HEK293 (cell line): ENCODE data around the gene NIN.

Experiments
- CTCF ChIA-PET: fragments of 350-600 bp; formaldehyde crosslinking; extraction: SDS; loops from one replicate; lab custom pipeline; 2021; ENCODE audit warnings: antibody characterized with exemption; lab: Yijun Ruan, JAX
- POLR2A ChIA-PET: fragments of 300-600 bp; formaldehyde crosslinking; extraction: SDS; loops from one replicate; lab custom pipeline; 2020; ENCODE audit warnings: antibody characterized with exemption, inconsistent platforms; lab: Yijun Ruan, JAX
- H3K27ac ChIP-seq: fragments of 200-500 bp; sonication (Bioruptor generic); 2 replicates; pipeline ENCODE4 v1.5.1; 2014; ENCODE audit warnings: low read depth, low read length, control low read depth, inconsistent platforms; ENCODE audit errors: extremely low read depth
- H3K36me3 ChIP-seq, 2 experiments: fragments of 200-500 bp in 1 of 2; sonication (Bioruptor generic) in 1 of 2; 1 replicate in 1 of 2; 2 replicates in 1 of 2; pipeline ENCODE4 v1.5.1; 2014 to 2017; ENCODE audit warnings: inconsistent platforms in 2 of 2, low read length in 2 of 2; ENCODE audit not compliant: control insufficient read depth in 2 of 2, insufficient read depth in 1 of 2
- H3K4me1 ChIP-seq: fragments of 200-500 bp; sonication (Bioruptor generic); 2 replicates; pipeline ENCODE4 v1.5.1; 2014; ENCODE audit warnings: mild to moderate bottlenecking, low read length, inconsistent platforms; ENCODE audit not compliant: control insufficient read depth, insufficient read depth
- H3K4me3 ChIP-seq: 2 replicates; pipeline ENCODE4 v1.5.1; 2011; ENCODE audit warnings: low read depth, mild to moderate bottlenecking, control low read depth, low read length, moderate library complexity
- H3K9me3 ChIP-seq: fragments of 200-500 bp; sonication (Bioruptor generic); 2 replicates; pipeline ENCODE4 v1.5.1; 2014; ENCODE audit warnings: low read depth, low read length, inconsistent platforms; ENCODE audit not compliant: control insufficient read depth, insufficient read depth
- KLF16 ChIP-seq: fragments of 450-650 bp; formaldehyde crosslinking; IDR thresholded peaks from 2 replicates; pipeline ENCODE4 v1.5.1; 2017; ENCODE audit warnings: missing biosample characterization, missing genetic modification characterization
- MYNN ChIP-seq: fragments of 450-650 bp; formaldehyde crosslinking; IDR thresholded peaks from 2 replicates; pipeline ENCODE4 v1.5.1; 2016; ENCODE audit warnings: missing biosample characterization, missing genetic modification characterization, borderline replicate concordance
- PRDM1 ChIP-seq: fragments of 450-650 bp; formaldehyde crosslinking; IDR thresholded peaks from 2 replicates; pipeline ENCODE4; 2016; ENCODE audit warnings: missing biosample characterization, missing genetic modification characterization
- SCRT2 ChIP-seq: fragments of 450-650 bp; formaldehyde crosslinking; IDR thresholded peaks from 2 replicates; pipeline ENCODE4 v1.5.1; 2016; ENCODE audit warnings: missing biosample characterization, missing genetic modification characterization
- SP7 ChIP-seq: fragments of 450-650 bp; formaldehyde crosslinking; IDR thresholded peaks from 2 replicates; pipeline ENCODE4 v1.5.1; 2016; ENCODE audit warnings: missing biosample characterization, missing genetic modification characterization
- WT1 ChIP-seq: fragments of 450-650 bp; formaldehyde crosslinking; IDR thresholded peaks from 2 replicates; pipeline ENCODE4 v1.5.1; 2016; ENCODE audit warnings: missing biosample characterization, missing genetic modification characterization
- ZBTB1 ChIP-seq: fragments of 450-650 bp; formaldehyde crosslinking; IDR thresholded peaks from 2 replicates; pipeline ENCODE4 v1.5.1; 2016; ENCODE audit warnings: missing biosample characterization, missing genetic modification characterization
- ZBTB21 ChIP-seq: fragments of 450-650 bp; formaldehyde crosslinking; IDR thresholded peaks from 2 replicates; pipeline ENCODE4 v1.5.1; 2017; ENCODE audit warnings: missing biosample characterization, missing genetic modification characterization
- ZNF169 ChIP-seq: fragments of 450-650 bp; formaldehyde crosslinking; IDR thresholded peaks from 2 replicates; pipeline ENCODE4 v1.5.1; 2016; ENCODE audit warnings: missing biosample characterization, missing genetic modification characterization
- ZNF2 ChIP-seq: fragments of 450-650 bp; formaldehyde crosslinking; IDR thresholded peaks from 2 replicates; pipeline ENCODE4 v1.5.1; 2016; ENCODE audit warnings: missing biosample characterization, missing genetic modification characterization
- ZNF221 ChIP-seq: fragments of 450-650 bp; formaldehyde crosslinking; IDR thresholded peaks from 2 replicates; pipeline ENCODE4 v1.5.1; 2017; ENCODE audit warnings: missing biosample characterization, missing genetic modification characterization, borderline replicate concordance
- ZNF23 ChIP-seq: fragments of 450-650 bp; formaldehyde crosslinking; IDR thresholded peaks from 2 replicates; pipeline ENCODE4 v1.5.1; 2016; ENCODE audit warnings: missing biosample characterization, missing genetic modification characterization, borderline replicate concordance
- ZNF239 ChIP-seq: fragments of 450-650 bp; formaldehyde crosslinking; IDR thresholded peaks from 2 replicates; pipeline ENCODE4 v1.5.1; 2016; ENCODE audit warnings: missing biosample characterization, missing genetic modification characterization
- ZNF354C ChIP-seq: fragments of 450-650 bp; formaldehyde crosslinking; IDR thresholded peaks from 2 replicates; pipeline ENCODE4 v1.5.1; 2016; ENCODE audit warnings: missing biosample characterization, missing genetic modification characterization, low read depth, borderline replicate concordance
- ZNF391 ChIP-seq: fragments of 450-650 bp; formaldehyde crosslinking; IDR thresholded peaks from 2 replicates; pipeline ENCODE4 v1.5.1; 2016; ENCODE audit warnings: low read depth, missing biosample characterization, missing genetic modification characterization, borderline replicate concordance
- ZNF426 ChIP-seq: fragments of 450-650 bp; formaldehyde crosslinking; IDR thresholded peaks from 2 replicates; pipeline ENCODE4 v1.5.1; 2017; ENCODE audit warnings: missing biosample characterization, missing genetic modification characterization, mild to moderate bottlenecking, inconsistent platforms, moderate library complexity
- ZNF433 ChIP-seq: fragments of 450-650 bp; formaldehyde crosslinking; IDR thresholded peaks from 2 replicates; pipeline ENCODE4 v1.5.1; 2016; ENCODE audit warnings: missing biosample characterization, missing genetic modification characterization, low read depth
- ZNF514 ChIP-seq: fragments of 450-650 bp; formaldehyde crosslinking; IDR thresholded peaks from 2 replicates; pipeline ENCODE4 v1.5.1; 2016; ENCODE audit warnings: missing biosample characterization, missing genetic modification characterization
- ZNF529 ChIP-seq: fragments of 450-650 bp; formaldehyde crosslinking; IDR thresholded peaks from 2 replicates; pipeline ENCODE4 v1.5.1; 2017; ENCODE audit warnings: missing genetic modification characterization, missing biosample characterization; ENCODE audit not compliant: insufficient replicate concordance
- ZNF555 ChIP-seq: fragments of 450-650 bp; formaldehyde crosslinking; conservative IDR thresholded peaks from 2 replicates; pipeline ENCODE4 v1.5.1; 2017; ENCODE audit warnings: missing biosample characterization, mild to moderate bottlenecking, missing genetic modification characterization, inconsistent platforms
- ZNF571 ChIP-seq: fragments of 450-650 bp; formaldehyde crosslinking; IDR thresholded peaks from 2 replicates; pipeline ENCODE4 v1.5.0; 2017; ENCODE audit warnings: missing biosample characterization, missing genetic modification characterization
- ZNF626 ChIP-seq: fragments of 450-650 bp; sonication (Bioruptor Pico); formaldehyde crosslinking; IDR thresholded peaks from 2 replicates; pipeline ENCODE4 v1.5.1; 2018; ENCODE audit warnings: missing biosample characterization, missing genetic modification characterization, inconsistent platforms
- ZNF629 ChIP-seq: fragments of 450-650 bp; formaldehyde crosslinking; IDR thresholded peaks from 2 replicates; pipeline ENCODE4 v1.5.1; 2017; ENCODE audit warnings: missing biosample characterization, missing genetic modification characterization
- ZNF654 ChIP-seq: fragments of 450-650 bp; formaldehyde crosslinking; IDR thresholded peaks from 2 replicates; pipeline ENCODE4 v1.5.1; 2016; ENCODE audit warnings: low read depth, missing biosample characterization, missing genetic modification characterization
- ZNF776 ChIP-seq: fragments of 450-650 bp; formaldehyde crosslinking; IDR thresholded peaks from 2 replicates; pipeline ENCODE4 v1.5.0; 2017; ENCODE audit warnings: missing biosample characterization, missing genetic modification characterization, borderline replicate concordance
- ZNF791 ChIP-seq: fragments of 450-650 bp; formaldehyde crosslinking; IDR thresholded peaks from 2 replicates; pipeline ENCODE4 v1.5.1; 2016; ENCODE audit warnings: missing biosample characterization, missing genetic modification characterization
- ZNF830 ChIP-seq: fragments of 450-650 bp; IDR thresholded peaks from 2 replicates; pipeline ENCODE4 v1.5.0; 2018; ENCODE audit warnings: missing biosample characterization, missing genetic modification characterization, low read depth, mild to moderate bottlenecking, moderate library complexity
- TF ChIP-seq, protein P1 (sequence below): fragments of 450-650 bp; IDR thresholded peaks from 2 replicates; pipeline ENCODE4 v1.5.1; 2018; ENCODE audit warnings: missing biosample characterization, mild to moderate bottlenecking, missing genetic modification characterization
- TF ChIP-seq, protein P2 (sequence below): fragments of 450-650 bp; formaldehyde crosslinking; IDR thresholded peaks from 2 replicates; pipeline ENCODE4 v1.5.1; 2016; ENCODE audit warnings: missing biosample characterization, missing genetic modification characterization
- TF ChIP-seq, protein P3 (sequence below): fragments of 450-650 bp; formaldehyde crosslinking; IDR thresholded peaks from 2 replicates; pipeline ENCODE4 v1.5.1; 2016; ENCODE audit warnings: missing biosample characterization, missing genetic modification characterization, borderline replicate concordance

Gene NIN, protein sequence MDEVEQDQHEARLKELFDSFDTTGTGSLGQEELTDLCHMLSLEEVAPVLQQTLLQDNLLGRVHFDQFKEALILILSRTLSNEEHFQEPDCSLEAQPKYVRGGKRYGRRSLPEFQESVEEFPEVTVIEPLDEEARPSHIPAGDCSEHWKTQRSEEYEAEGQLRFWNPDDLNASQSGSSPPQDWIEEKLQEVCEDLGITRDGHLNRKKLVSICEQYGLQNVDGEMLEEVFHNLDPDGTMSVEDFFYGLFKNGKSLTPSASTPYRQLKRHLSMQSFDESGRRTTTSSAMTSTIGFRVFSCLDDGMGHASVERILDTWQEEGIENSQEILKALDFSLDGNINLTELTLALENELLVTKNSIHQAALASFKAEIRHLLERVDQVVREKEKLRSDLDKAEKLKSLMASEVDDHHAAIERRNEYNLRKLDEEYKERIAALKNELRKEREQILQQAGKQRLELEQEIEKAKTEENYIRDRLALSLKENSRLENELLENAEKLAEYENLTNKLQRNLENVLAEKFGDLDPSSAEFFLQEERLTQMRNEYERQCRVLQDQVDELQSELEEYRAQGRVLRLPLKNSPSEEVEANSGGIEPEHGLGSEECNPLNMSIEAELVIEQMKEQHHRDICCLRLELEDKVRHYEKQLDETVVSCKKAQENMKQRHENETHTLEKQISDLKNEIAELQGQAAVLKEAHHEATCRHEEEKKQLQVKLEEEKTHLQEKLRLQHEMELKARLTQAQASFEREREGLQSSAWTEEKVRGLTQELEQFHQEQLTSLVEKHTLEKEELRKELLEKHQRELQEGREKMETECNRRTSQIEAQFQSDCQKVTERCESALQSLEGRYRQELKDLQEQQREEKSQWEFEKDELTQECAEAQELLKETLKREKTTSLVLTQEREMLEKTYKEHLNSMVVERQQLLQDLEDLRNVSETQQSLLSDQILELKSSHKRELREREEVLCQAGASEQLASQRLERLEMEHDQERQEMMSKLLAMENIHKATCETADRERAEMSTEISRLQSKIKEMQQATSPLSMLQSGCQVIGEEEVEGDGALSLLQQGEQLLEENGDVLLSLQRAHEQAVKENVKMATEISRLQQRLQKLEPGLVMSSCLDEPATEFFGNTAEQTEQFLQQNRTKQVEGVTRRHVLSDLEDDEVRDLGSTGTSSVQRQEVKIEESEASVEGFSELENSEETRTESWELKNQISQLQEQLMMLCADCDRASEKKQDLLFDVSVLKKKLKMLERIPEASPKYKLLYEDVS (N-terminal part only)

DNA sequence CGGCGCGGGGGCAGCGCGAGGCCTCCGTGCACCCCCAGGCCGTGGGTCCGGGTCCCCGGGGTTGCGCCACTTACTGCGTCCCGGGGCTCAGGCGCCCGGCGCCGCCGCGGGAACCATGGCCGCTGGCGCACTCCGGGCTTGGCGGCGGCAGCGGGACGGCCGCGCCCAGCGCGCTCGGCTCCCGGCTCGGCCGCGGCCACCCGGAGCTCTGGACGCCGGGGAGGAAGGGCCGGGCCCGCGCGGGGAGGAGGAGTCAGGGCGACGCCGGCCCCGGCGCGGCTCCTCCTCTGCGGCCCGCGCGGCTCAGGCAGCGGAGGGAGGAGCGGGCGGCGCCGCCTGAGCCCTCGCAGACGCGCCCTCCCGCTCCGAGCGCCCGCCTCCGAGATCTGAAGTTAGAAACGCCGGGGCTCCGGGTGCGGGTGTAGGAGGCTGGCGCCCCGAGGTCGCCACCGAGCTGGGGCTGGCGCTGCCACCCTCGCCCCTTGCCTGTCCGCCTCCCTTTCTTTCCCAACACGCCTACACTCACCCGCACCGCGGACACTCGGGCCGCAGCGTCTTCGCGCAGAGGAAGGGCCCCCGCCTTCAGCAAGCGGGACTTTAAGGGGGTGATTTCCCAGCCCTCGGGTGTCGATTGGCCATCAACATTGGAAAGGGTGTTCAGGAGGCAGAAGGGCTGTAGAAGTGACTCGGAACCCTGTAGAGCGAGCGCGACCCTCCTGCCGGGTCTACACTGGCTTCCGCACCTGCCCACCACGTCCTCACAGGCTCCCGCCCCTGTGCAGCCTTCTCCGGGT, at the start of gene NIN:
Gene NIN, minus strand, starts transcription at position 231 of the 794 bp plus-strand sequence. CDS start 9,106 bp downstream, outside the sequence.
- H3K4me1 ChIP-seq, result peaks cover 27% of the 10 kb centered on the region
- CTCF ChIA-PET, result interaction anchor here (0.7 to 0.9 kb wide), 2 partner anchors 9 to 29 kb away, joined by 3 read pairs; no protein-coding TSS in a partner anchor
- peak within 1 kb of the TSS; percentile 97 for H3K27ac ChIP-seq
- POLR2A ChIA-PET, result interaction anchor here (1.0 to 1.5 kb wide), 4 partner anchors 9 to 519 kb away, joined by 3 to 7 read pairs (median 3); partner anchors contain the start of genes DMAC2L and L2HGDH
- no peaks in the 10 kb centered on the region for H3K9me3 ChIP-seq
- H3K36me3 ChIP-seq, result no peaks in the 10 kb centered on the region; a peak in 1 of 3 replicates
- peak within 1 kb of the TSS; percentile 76 for H3K4me3 ChIP-seq
- TF ChIP-seq ZNF830 (tag by site-specific recombination) (no peak), WT1 (tag by site-specific recombination) (no peak; the same call in 1 of the 2 replicates), ZNF239 (tag by site-specific recombination) (no peak), ZNF514 (tag by site-specific recombination) (no peak), ZNF629 (tag by site-specific recombination) (no peak), ZNF555 (no peak), SP7 (peak; percentile 41; the same call in 1 of the 2 replicates), MYNN (no peak), PRDM1 (tag by site-specific recombination) (no peak), ZNF23 (tag by site-specific recombination) (no peak), ZNF626 (tag by site-specific recombination) (no peak), ZNF2 (tag by site-specific recombination) (0 out of 2 replicates have a peak, but pooled peaks have one; percentile 35), ZBTB1 (tag by site-specific recombination) (no peak), ZNF354C (tag by site-specific recombination) (no peak), ZBTB21 (tag by site-specific recombination) (no peak), ZNF654 (tag by site-specific recombination) (no peak), ZNF791 (tag by site-specific recombination) (no peak), ZNF571 (tag by site-specific recombination) (no peak), ZNF426 (tag by site-specific recombination) (no peak), KLF16 (tag by site-specific recombination) (peak; percentile 57; the same call in 1 of the 2 replicates), ZNF221 (no peak), ZNF169 (tag by site-specific recombination) (no peak), ZNF529 (tag by site-specific recombination) (no peak), ZNF776 (tag by site-specific recombination) (no peak), SCRT2 (tag by site-specific recombination) (no peak), ZNF433 (no peak), ZNF391 (tag by site-specific recombination) (0 out of 2 replicates have a peak, but pooled peaks have one; percentile 24)
- TF ChIP-seq, protein P1, sequence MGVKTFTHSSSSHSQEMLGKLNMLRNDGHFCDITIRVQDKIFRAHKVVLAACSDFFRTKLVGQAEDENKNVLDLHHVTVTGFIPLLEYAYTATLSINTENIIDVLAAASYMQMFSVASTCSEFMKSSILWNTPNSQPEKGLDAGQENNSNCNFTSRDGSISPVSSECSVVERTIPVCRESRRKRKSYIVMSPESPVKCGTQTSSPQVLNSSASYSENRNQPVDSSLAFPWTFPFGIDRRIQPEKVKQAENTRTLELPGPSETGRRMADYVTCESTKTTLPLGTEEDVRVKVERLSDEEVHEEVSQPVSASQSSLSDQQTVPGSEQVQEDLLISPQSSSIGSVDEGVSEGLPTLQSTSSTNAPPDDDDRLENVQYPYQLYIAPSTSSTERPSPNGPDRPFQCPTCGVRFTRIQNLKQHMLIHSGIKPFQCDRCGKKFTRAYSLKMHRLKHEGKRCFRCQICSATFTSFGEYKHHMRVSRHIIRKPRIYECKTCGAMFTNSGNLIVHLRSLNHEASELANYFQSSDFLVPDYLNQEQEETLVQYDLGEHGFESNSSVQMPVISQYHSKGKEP (tag by site-specific recombination), result no peak
- TF ChIP-seq, protein P2, sequence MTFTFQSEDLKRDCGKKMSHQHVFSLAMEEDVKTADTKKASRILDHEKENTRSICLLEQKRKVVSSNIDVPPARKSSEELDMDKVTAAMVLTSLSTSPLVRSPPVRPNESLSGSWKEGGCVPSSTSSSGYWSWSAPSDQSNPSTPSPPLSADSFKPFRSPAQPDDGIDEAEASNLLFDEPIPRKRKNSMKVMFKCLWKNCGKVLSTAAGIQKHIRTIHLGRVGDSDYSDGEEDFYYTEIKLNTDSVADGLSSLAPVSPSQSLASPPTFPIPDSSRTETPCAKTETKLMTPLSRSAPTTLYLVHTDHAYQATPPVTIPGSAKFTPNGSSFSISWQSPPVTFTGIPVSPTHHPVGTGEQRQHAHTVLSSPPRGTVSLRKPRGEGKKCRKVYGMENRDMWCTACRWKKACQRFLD (tag by site-specific recombination), result no peak
- TF ChIP-seq, protein P3, sequence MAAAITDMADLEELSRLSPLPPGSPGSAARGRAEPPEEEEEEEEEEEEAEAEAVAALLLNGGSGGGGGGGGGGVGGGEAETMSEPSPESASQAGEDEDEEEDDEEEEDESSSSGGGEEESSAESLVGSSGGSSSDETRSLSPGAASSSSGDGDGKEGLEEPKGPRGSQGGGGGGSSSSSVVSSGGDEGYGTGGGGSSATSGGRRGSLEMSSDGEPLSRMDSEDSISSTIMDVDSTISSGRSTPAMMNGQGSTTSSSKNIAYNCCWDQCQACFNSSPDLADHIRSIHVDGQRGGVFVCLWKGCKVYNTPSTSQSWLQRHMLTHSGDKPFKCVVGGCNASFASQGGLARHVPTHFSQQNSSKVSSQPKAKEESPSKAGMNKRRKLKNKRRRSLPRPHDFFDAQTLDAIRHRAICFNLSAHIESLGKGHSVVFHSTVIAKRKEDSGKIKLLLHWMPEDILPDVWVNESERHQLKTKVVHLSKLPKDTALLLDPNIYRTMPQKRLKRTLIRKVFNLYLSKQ (tag by site-specific recombination), result no peak
